Stimulated activated CD8-positive, alpha-beta memory T cell treated with anti-CD3 and anti-CD28 coated beads, Interleukin-15, amount 100 ng/mL, for 1 hour (primary cell): Measurements from ENCODE around the gene PAFAH2.
"Not testable (repeated sequence)": the region's sequence is repeated elsewhere in the genome, so short reads cannot be mapped to it uniquely, and the experiment has no call there.

ENCODE experiments used
- DNase-seq: peaks from one replicate; pipeline ENCODE4 v3.0.0-alpha.2; 2020; ENCODE audit warnings: low read depth

Gene PAFAH2

DNA sequence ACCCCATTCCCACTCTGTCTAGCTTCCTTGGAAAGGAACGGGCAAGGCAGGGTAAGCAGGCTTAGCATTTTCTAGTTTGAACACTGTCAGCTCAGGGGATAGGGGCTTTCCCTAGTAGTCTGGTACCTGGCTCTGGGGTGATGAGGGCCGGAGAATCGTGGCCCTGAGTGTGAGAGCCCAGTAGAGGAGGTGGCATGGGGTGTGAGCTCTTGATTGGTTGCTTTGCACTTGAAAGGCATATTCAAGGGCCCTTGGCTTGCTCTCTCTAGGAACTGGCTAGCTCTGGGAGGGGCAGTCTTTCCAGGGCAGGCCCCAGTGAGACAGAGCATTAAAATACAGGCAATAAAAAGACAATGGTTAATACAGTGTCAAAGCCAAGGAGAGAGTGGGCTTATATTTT lies 13.0 kb upstream of the PAFAH2 start:
- no peak for DNase-seq

- DNase-seq, result no peak
Measured at GRCh38 chr1:26009796-26010447, 12.1 kb upstream of the PAFAH2 start.

DNA sequence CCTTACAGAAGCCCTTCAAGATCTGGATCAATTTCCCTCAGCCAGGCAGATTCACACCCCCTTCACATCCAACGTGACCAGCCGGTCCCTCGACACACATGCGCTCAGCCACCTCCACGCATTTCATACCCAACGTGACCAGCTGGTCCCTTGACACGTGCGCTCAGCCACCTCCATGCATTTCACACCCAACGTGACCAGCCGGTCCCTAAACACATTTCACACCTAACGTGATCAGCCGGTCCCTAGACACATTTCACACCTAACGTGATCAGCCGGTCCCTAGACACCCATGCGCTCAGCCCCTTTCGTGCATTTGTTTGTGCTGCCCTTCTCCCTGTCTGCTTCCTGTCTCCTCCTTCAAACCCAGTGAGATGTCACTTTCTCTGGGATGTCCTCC lies 8.8 kb upstream of the PAFAH2 start:
- DNase-seq, result no peak

DNA sequence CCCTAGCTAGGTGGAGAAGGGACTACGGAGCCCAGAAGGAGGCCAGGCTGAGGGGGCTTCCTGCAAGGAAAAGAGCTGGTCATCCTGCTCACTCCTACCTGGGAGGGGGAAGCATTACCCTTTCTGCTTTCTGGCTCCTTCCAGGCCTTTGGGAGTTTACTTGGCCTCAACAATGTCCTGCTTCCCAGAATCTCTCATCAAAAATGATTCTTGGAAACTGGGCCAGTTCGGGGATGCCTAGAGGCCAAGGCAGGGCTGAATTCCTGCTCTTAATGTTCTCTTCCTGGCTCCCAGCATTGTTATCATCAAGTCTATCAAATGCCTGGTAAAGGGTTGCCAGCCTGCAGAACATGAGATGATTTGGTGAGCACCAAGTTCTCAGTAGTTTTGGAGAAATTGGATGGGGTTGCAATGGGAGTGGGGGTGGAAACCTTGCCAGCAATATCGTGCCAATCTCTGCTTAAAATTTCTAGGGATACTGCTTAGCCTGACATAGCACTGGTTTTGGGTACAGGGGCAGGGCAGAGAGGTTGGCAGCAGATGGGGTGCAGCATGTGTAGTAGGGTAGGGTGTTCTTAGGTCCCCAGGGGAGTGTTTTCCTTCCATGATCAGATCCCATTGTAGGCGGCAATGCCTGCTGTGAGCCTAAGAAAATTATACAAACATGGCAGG lies 7.7 kb upstream of the PAFAH2 start:
- DNase-seq, result no peak

- DNase-seq, result no peak
Measured at GRCh38 chr1:26003756-26004155, 5.9 kb upstream of the PAFAH2 start.

GRCh38 chr1:26003262-26003661 lies 5.4 kb upstream of the PAFAH2 start:
- no peak for DNase-seq

DNA sequence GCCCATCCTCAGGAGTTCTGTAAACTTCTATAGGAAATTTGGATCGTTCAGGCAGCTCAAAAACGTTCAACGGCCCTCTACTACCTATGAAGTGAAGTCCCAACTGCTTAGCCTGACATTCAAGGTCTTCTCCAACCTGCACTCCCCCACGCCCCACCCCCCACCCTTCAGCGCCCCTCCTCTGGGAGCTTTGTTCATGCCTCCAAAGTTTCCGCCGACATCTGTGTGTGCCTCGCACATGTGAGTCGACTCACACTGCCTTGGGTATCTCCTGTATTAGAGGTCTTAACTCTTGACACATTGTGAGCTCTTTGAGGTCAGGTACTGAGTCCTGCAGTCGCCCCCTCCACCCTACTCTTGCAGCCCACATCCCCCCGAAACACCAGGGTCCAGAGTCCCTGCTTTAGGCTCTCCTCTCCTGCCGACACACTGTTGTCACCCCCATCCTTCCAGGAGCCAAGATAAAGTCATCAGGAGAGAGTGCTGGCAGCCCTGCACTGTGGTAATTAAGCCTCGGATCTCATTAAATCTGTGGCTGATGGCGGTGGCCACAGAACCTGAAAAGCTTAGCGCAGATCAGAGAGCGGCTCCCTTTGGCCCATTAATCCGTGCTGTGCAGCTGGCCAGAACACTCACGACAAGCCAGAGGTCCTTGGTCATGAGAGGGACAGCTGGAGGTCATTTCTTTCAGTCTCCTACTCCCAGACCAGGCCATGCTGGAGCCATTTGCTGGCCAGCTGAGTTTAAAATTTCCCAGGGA lies 1.4 kb upstream of the PAFAH2 start:
- no peak for DNase-seq

GRCh38 chr1:25996966-25997827 lies 666 bp downstream of the PAFAH2 start:
- DNase-seq, result no peak

- no peak for DNase-seq
Measured at GRCh38 chr1:25994402-25995150, 3.3 kb downstream of the PAFAH2 start.

DNA sequence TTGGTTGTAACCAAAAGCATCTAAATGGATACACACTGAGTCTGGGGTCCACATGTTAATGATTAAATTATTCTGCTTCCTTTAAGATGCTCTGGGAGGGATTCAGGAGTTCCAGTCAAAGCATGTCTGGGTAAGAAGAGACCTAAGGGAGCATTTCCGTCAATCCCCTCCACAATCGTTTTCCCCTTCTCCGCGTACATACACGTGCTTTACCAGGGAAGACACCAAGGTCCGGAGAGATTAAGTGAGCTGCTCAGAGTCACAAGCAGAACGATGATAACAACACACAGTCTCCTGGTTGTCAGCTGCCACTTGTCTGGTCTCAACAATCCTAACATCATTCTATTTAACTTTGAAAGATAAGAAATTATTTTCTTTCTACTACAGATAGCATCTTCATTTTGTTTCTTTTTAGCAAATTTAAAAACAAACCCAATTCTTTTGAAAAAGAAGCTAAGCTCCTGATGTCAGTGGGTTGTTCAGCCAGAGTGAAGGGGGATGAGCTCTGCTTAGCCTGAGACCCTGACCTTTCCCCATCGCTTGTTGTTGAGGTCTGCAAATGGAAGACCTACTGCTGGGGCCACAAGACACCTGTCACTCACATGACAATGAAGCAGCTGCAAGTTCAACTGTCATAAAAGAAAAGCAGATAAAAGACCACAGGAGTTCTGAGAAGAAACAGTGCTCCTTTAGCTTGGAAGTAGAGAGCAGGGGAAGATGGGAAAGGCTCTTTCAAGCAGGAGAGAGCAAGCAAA lies 4.5 kb downstream of the PAFAH2 start:
- no peak for DNase-seq

- no peak for DNase-seq
Measured at GRCh38 chr1:25992689-25993171, 5.1 kb downstream of the PAFAH2 start.

DNA sequence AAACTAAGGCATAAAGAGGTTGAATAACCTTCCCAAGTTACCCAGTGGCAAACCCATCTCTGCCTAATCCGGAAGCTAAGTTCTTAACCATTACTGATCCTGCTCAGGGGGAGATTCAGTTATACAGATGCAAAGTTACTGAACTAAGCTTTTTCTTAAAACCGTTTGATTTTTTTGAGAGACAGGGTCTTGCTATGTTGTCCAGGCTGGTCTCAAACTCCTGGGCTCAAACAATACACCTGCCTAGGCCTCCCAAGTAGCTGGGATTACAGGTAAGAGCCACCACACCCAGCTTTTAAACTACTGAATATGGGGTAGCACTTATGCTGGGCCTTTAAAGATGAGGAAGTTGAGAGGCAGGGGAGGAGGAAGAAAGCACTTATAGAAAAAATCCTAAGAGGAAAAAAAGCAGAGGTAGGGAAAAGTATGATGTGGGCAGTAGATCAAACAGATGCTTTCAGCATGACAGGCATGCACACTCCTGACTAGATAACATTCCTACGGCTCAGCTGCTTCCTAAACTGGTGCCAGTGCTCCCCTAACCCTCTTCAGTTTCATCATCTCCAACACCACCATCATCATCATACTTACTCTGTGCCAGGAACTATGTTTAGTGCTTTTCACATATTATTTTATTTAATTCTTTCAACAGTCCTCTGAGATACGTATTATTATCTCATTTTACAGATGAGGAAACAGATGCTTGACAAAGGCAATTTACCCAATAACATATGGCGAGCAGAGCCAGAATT lies 5.8 kb downstream of the PAFAH2 start:
- DNase-seq, result no peak

GRCh38 chr1:25990702-25991395 lies 7.0 kb downstream of the PAFAH2 start:
- DNase-seq, result peak; percentile 32

- no peak for DNase-seq
Measured at GRCh38 chr1:25990251-25990650, 7.6 kb downstream of the PAFAH2 start.

GRCh38 chr1:25989440-25990234 lies 8.2 kb downstream of the PAFAH2 start:
- DNase-seq, result no peak

GRCh38 chr1:25987951-25988350 lies 9.9 kb downstream of the PAFAH2 start:
- no peak for DNase-seq

DNA sequence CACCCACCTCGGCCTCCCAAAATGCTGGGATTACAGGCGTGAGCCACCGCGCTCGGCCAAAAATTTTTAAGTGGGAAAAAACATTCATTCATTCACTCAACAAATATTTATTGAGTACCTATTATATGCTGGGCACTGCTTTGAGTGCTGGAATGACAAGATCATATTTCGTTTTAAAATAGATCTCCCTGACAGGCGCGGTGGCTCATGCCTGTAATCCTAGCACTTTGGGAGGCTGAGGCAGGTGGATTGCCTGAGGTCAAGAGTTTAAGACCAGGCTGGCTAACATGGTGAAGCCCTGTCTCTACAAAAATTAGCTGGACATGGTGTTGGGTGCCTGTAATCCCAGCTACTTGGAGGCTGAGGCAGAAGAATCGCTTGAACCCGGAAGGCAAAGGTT lies 11.1 kb downstream of the PAFAH2 start:
- not testable (repeated sequence) for DNase-seq

DNA sequence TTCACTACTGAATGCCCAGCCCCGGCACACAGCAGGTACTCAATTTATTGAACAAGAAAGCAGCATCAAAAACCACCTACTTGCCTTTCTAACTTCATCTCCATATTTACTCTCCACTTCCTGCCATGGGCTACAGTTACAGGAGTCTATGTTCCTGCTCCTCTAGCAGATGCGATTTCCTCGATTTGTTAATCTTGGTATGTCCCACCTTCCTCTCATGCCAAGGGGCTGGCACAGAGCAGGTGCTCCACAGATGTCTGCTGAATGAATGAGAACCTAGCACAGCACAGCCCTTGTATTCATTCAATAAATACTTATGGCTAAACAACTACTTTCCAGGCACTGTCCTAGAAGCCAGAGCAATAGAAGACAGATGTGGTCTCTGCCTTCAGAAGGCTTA lies 12.2 kb downstream of the PAFAH2 start:
- no peak for DNase-seq
